Measurements from ENCODE around the gene SNRPF. TPM values are rescaled to one million over a fixed set of nuclear protein-coding genes. Genes with fewer than 3 reads are reported as not detected.
A peak's percentile ranks its signal among the peaks of the same experiment; 100 is the strongest.

Gene SNRPF
- total RNA-seq, 1 experiment from 2014 or later = 50.3 TPM

- intact Hi-C loops (cut with micrococcal nuclease; ENCODE audit: unreplicated experiment) = no loop called here
- Histone ChIP-seq H3K27ac (no peak overlapping the region), H3K4me1 (replicated peaks; ENCODE audit: insufficient read depth) (peaks cover 2% of the 10 kb centered on the region; the same call in 1 of the 2 replicates), H3K9me3 (ENCODE audit: insufficient read depth, low read depth) (no peaks in the 10 kb centered on the region), H3K27me3 (ENCODE audit: insufficient read depth, low read depth) (no peaks in the 10 kb centered on the region), H2AFZ (no peak overlapping the region), H3K4me3 (no peak overlapping the region), H3K79me2 (ENCODE audit: low read depth) (no peaks in the 10 kb centered on the region), H3F3A (ENCODE audit: insufficient read depth, low read depth) (0 out of 2 replicates have a peak, but pooled peaks cover 4% of the 10 kb centered on the region), H3K36me3 (ENCODE audit: low read depth) (no peaks in the 10 kb centered on the region), H3K4me2 (no peak overlapping the region), H4K20me1 (ENCODE audit: insufficient read depth) (no peaks in the 10 kb centered on the region; the same call in 1 of the 2 replicates), H3K9me2 (ENCODE audit: insufficient read depth) (no peaks in the 10 kb centered on the region; the same call in 1 of the 2 replicates)
- POLR2A ChIA-PET (ENCODE audit: unreplicated experiment) = no interaction called here
- DNase-seq = no peak
- BruUV-seq (replicated peaks) = no TSS peak
- CTCF ChIA-PET = no interaction called here
- TF ChIP-seq EZH2 (IDR thresholded peaks at IDR 0.05; ENCODE audit: low read depth) (no peak), CTCF (conservative IDR thresholded peaks at IDR 0.05) (no peak)
Observed at GRCh38 chr12:95830335-95831089, 28.2 kb upstream of the SNRPF start.

GRCh38 chr12:95834572-95834971 is 24.2 kb upstream of the SNRPF start:
- Histone ChIP-seq H3K36me3 (ENCODE audit: low read depth) (no peaks in the 10 kb centered on the region), H3K9me2 (ENCODE audit: insufficient read depth) (no peaks in the 10 kb centered on the region), H3F3A (ENCODE audit: insufficient read depth, low read depth) (peaks cover 13% of the 10 kb centered on the region; the same call in 1 of the 2 replicates), H3K79me2 (ENCODE audit: low read depth) (no peaks in the 10 kb centered on the region), H2AFZ (no peak overlapping the region), H3K4me3 (no peak overlapping the region), H3K4me1 (replicated peaks; ENCODE audit: insufficient read depth) (peaks cover 21% of the 10 kb centered on the region), H3K9me3 (ENCODE audit: insufficient read depth, low read depth) (no peaks in the 10 kb centered on the region), H3K27me3 (ENCODE audit: insufficient read depth, low read depth) (no peaks in the 10 kb centered on the region), H4K20me1 (ENCODE audit: insufficient read depth) (no peaks in the 10 kb centered on the region), H3K27ac (no peak overlapping the region), H3K4me2 (no peak overlapping the region)
- DNase-seq = no peak
- ChIA-PET CTCF (no interaction called here), POLR2A (ENCODE audit: unreplicated experiment) (no interaction called here)
- no TSS peak for BruUV-seq (replicated peaks)
- TF ChIP-seq EZH2 (IDR thresholded peaks at IDR 0.05; ENCODE audit: low read depth) (no peak), CTCF (conservative IDR thresholded peaks at IDR 0.05) (no peak)
- intact Hi-C loops (cut with micrococcal nuclease; ENCODE audit: unreplicated experiment) = no loop called here

- no peaks in the 10 kb centered on the region for H3K9me2 ChIP-seq (ENCODE audit: insufficient read depth)
- H3K9me3 ChIP-seq (ENCODE audit: insufficient read depth, low read depth) = no peaks in the 10 kb centered on the region
- H3K27me3 ChIP-seq (ENCODE audit: insufficient read depth, low read depth) = no peaks in the 10 kb centered on the region
- peaks cover 21% of the 10 kb centered on the region for H3K4me1 ChIP-seq (replicated peaks; ENCODE audit: insufficient read depth)
- peaks cover 13% of the 10 kb centered on the region; the same call in 1 of the 2 replicates for H3F3A ChIP-seq (ENCODE audit: insufficient read depth, low read depth)
- H3K36me3 ChIP-seq (ENCODE audit: low read depth) = no peaks in the 10 kb centered on the region
- BruUV-seq (replicated peaks) = no TSS peak
- no peaks in the 10 kb centered on the region for H3K79me2 ChIP-seq (ENCODE audit: low read depth)
- intact Hi-C loops (cut with micrococcal nuclease; ENCODE audit: unreplicated experiment) = no loop called here
- peak in 1 of 2 experiments; percentile 79 for DNase-seq
- no peaks in the 10 kb centered on the region for H4K20me1 ChIP-seq (ENCODE audit: insufficient read depth)
- H2AFZ ChIP-seq = no peak overlapping the region
- TF ChIP-seq EZH2 (IDR thresholded peaks at IDR 0.05; ENCODE audit: low read depth) = no peak
- TF ChIP-seq CTCF (conservative IDR thresholded peaks at IDR 0.05) = no peak
- peak overlapping the region; percentile 32 for H3K4me2 ChIP-seq
- ChIA-PET CTCF (interaction anchor here (0.9 kb wide), 1 partner anchor 73 kb away, joined by 7 read pairs; no protein-coding TSS in a partner anchor), POLR2A (ENCODE audit: unreplicated experiment) (interaction anchor here (0.6 kb wide), 1 partner anchor 691 kb away, joined by 6 read pairs; no protein-coding TSS in a partner anchor)
- 0 out of 2 replicates have a peak overlapping the region, but pooled peaks have one; percentile 17 for H3K27ac ChIP-seq
- H3K4me3 ChIP-seq = peak overlapping the region; percentile 15; the same call in 1 of the 2 replicates
Observed at GRCh38 chr12:95836185-95836609, 22.6 kb upstream of the SNRPF start.

Measured in PC-9 (cell line).